Measurements from ENCODE around the gene HSPA1B. TPM values are rescaled to one million over a fixed set of nuclear protein-coding genes. Genes with fewer than 3 reads are reported as not detected.

The HSPA1B gene
- total RNA-seq, 2 experiments from 2014 or later, result 60.9 to 177 TPM

- ChIA-PET POLR2A (interaction anchor here (1.0 kb wide), 1 partner anchor 28 kb away, joined by 3 read pairs; the partner anchor contains the start of gene LSM2), CTCF (ENCODE audit: unreplicated experiment) (no interaction called here)
- no peaks in the 10 kb centered on the region for H3K9me3 ChIP-seq (ENCODE audit: low read length)
- no peak for TF ChIP-seq EZH2phosphoT487 (IDR thresholded peaks at IDR 0.05; ENCODE audit: borderline replicate concordance, low read depth, low read length)
- TF ChIP-seq, protein P1, sequence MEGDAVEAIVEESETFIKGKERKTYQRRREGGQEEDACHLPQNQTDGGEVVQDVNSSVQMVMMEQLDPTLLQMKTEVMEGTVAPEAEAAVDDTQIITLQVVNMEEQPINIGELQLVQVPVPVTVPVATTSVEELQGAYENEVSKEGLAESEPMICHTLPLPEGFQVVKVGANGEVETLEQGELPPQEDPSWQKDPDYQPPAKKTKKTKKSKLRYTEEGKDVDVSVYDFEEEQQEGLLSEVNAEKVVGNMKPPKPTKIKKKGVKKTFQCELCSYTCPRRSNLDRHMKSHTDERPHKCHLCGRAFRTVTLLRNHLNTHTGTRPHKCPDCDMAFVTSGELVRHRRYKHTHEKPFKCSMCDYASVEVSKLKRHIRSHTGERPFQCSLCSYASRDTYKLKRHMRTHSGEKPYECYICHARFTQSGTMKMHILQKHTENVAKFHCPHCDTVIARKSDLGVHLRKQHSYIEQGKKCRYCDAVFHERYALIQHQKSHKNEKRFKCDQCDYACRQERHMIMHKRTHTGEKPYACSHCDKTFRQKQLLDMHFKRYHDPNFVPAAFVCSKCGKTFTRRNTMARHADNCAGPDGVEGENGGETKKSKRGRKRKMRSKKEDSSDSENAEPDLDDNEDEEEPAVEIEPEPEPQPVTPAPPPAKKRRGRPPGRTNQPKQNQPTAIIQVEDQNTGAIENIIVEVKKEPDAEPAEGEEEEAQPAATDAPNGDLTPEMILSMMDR (conservative IDR thresholded peaks at IDR 0.05; ENCODE audit: low read length), result no peak
- DNase-seq (ENCODE audit: low spot score), result no peak
- no peaks in the 10 kb centered on the region for H3K4me1 ChIP-seq (ENCODE audit: insufficient read depth, low read length, poor library complexity, severe bottlenecking)
- H4K20me1 ChIP-seq (ENCODE audit: insufficient read depth, low read length), result no peaks in the 10 kb centered on the region; the same call in 1 of the 2 replicates
- H3K27ac ChIP-seq (ENCODE audit: low read depth, low read length, poor library complexity, severe bottlenecking), result no peak overlapping the region
- H3K4me3 ChIP-seq (ENCODE audit: low read depth, low read length, poor library complexity, severe bottlenecking), result no peak overlapping the region
- H3K4me2 ChIP-seq (ENCODE audit: low read length), result no peak overlapping the region
- H3K9me2 ChIP-seq (ENCODE audit: insufficient read depth, low read length), result no peaks in the 10 kb centered on the region
- BruUV-seq (replicated peaks), result no TSS peak
- intact Hi-C loops (cut with micrococcal nuclease; ENCODE audit: unreplicated experiment), result no loop called here
- H3K79me2 ChIP-seq (ENCODE audit: insufficient read depth, low read depth, low read length), result no peaks in the 10 kb centered on the region
- no peak overlapping the region for H2AFZ ChIP-seq (ENCODE audit: low read length)
- H3K36me3 ChIP-seq (ENCODE audit: insufficient read depth, low read length), result peaks cover 66% of the 10 kb centered on the region
Observed at GRCh38 chr6:31778999-31779885, 48.3 kb upstream of the HSPA1B start.

GRCh38 chr6:31779908-31780307 lies 47.6 kb upstream of the HSPA1B start:
- ChIA-PET CTCF (ENCODE audit: unreplicated experiment) (no interaction called here), POLR2A (interaction anchor here (1.0 kb wide), 1 partner anchor 27 kb away, joined by 3 read pairs; the partner anchor contains the start of gene LSM2)
- intact Hi-C loops (cut with micrococcal nuclease; ENCODE audit: unreplicated experiment), result no loop called here
- H4K20me1 ChIP-seq (ENCODE audit: insufficient read depth, low read length), result no peaks in the 10 kb centered on the region; the same call in 1 of the 2 replicates
- no peaks in the 10 kb centered on the region for H3K4me1 ChIP-seq (ENCODE audit: insufficient read depth, low read length, poor library complexity, severe bottlenecking)
- H3K79me2 ChIP-seq (ENCODE audit: insufficient read depth, low read depth, low read length), result no peaks in the 10 kb centered on the region
- H2AFZ ChIP-seq (ENCODE audit: low read length), result no peak overlapping the region
- no peak overlapping the region for H3K4me2 ChIP-seq (ENCODE audit: low read length)
- H3K36me3 ChIP-seq (ENCODE audit: insufficient read depth, low read length), result peaks cover 73% of the 10 kb centered on the region
- TF ChIP-seq, protein P1 (conservative IDR thresholded peaks at IDR 0.05; ENCODE audit: low read length), result no peak
- TF ChIP-seq EZH2phosphoT487 (IDR thresholded peaks at IDR 0.05; ENCODE audit: borderline replicate concordance, low read depth, low read length), result no peak
- no peak for DNase-seq (ENCODE audit: low spot score)
- no peaks in the 10 kb centered on the region for H3K9me3 ChIP-seq (ENCODE audit: low read length)
- H3K9me2 ChIP-seq (ENCODE audit: insufficient read depth, low read length), result no peaks in the 10 kb centered on the region
- no TSS peak for BruUV-seq (replicated peaks)
- H3K27ac ChIP-seq (ENCODE audit: low read depth, low read length, poor library complexity, severe bottlenecking), result no peak overlapping the region
- H3K4me3 ChIP-seq (ENCODE audit: low read depth, low read length, poor library complexity, severe bottlenecking), result no peak overlapping the region

Measured in OCI-LY7 (cell line).